NCI-H1092 treated with DMSO at 0.1 percent for 48 hours (cell line): ENCODE data around the gene C1QTNF2.

Source experiments
- DNase-seq: peaks from one replicate; lab custom pipeline; 2025; lab: John Stamatoyannopoulos, UW

The C1QTNF2 gene

DNA sequence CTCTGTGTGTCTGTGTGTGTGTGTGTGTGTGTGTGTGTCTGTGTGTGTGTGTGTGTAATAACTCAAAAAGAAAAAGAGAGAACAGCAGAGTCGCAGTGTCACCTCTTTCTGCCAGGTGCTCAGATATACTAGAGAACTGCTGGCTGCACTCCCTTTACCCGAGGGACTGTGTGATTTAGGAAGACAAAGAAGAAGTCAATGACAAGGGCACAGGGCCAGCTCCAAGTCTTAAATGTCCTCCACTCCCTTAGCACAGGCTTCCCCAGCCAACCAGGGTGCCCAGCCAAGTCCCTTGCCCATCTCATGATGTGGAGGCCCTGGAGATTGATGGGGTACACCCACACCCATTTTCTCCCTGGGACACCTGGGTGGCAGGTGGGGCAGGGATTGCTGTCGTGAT is 66.7 kb downstream of the C1QTNF2 start:
- no peak for DNase-seq

DNA sequence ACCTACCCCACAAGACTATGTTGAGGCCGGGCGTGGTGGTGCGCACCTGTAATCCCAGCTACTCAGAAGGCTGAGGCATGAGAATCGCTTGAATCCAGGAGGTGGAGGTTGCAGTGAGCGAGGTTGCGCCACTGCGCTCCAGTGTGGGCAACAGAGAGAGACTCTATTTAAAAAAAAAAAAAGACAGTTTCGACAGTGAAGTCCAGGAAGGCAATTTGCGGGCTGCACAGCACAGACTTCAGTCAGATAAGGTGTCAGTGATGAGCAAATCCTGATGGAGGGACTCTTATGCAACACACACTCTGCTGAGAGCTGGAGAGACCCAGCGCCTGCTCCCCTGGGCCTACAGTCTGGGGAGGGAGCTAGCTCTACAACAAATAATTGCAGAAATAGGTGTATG is 72.2 kb downstream of the C1QTNF2 start:
- no peak for DNase-seq

DNA sequence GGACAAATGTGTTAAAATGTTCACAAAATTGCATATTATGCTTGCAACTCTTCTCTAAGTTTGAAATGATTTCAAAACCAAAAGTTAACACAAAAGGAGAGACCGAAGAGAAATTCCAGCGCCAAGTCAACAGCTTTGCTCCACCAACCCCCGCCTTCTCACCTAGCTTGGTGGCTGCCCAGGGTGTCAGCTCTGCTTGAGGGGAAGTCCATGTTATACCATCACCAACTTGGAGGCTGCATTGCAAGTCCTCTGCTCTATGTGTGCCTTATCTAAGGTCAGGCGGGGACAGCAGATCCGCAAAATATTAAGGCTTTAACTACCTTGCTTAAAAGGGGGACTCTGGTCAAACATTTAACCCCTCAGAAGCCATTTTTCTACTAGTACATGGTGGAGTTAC is 72.7 kb downstream of the C1QTNF2 start:
- DNase-seq = no peak
